ENCODE results near the gene PHF19. TPM values are rescaled to one million over a fixed set of nuclear protein-coding genes. Genes with fewer than 3 reads are reported as not detected.

The PHF19 gene
- total RNA-seq, 3 donors from 2014 or later: 59.2 to 75.1 (median 64.8) TPM

DNA sequence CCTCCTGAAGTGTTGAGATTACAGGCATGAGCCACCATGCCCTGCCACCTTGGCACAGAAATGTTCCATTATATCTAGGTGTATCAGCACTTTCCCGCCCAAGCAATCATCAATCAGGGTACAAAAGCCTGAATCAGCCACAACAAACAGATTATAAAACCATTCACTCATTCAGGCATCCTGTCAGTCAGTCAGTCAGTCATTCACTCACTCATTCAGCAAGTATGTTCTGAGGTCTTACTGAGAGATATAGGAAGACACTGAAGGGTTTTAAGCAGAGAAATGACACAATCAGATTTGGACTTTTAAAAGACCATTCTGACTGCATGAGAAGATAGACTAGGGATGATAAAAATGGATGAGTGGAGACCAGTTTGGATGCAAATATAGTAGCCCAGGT is 47.3 kb downstream of the PHF19 start:
- no peak for DNase-seq
- H3K27me3 Mint-ChIP-seq (ENCODE audit: low read depth): no peaks in the 10 kb centered on the region
- no peak overlapping the region for H3K4me3 Mint-ChIP-seq
- H3K9me3 Mint-ChIP-seq: no peaks in the 10 kb centered on the region
- no peak for ATAC-seq
- peaks cover 45% of the 10 kb centered on the region for H3K36me3 Mint-ChIP-seq (ENCODE audit: insufficient read depth)
- peaks cover 3% of the 10 kb centered on the region for H3K4me1 Mint-ChIP-seq (ENCODE audit: low read depth)

DNA sequence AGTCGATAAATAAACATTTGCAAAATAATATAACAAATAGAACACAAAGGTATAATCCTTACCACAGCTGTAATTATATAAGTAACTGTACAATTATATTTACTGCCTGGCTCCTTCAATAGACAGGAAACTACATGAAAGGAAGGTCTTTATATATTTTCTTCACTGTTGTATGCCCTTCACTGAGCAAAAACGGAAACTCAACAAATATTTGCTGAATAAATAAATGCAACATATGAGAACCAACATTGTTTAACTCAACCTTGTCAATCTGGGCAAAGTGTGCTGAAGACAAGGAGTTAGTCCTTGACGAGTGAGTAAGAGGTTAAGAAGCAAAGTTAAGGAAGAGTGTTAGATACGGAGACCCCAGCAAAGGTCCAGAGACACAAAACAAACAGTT is 56.9 kb downstream of the PHF19 start:
- H3K27me3 Mint-ChIP-seq (ENCODE audit: low read depth): no peaks in the 10 kb centered on the region
- no peak overlapping the region for H3K4me3 Mint-ChIP-seq
- no peak for ATAC-seq
- peaks cover 2% of the 10 kb centered on the region for H3K4me1 Mint-ChIP-seq (ENCODE audit: low read depth)
- H3K9me3 Mint-ChIP-seq: no peaks in the 10 kb centered on the region
- H3K36me3 Mint-ChIP-seq (ENCODE audit: insufficient read depth): peaks cover 59% of the 10 kb centered on the region
- DNase-seq: no peak

- no peak overlapping the region for H3K4me3 Mint-ChIP-seq
- no peak for DNase-seq
- H3K27me3 Mint-ChIP-seq (ENCODE audit: low read depth): no peaks in the 10 kb centered on the region
- H3K36me3 Mint-ChIP-seq (ENCODE audit: insufficient read depth): peaks cover 54% of the 10 kb centered on the region
- ATAC-seq: no peak
- no peaks in the 10 kb centered on the region for H3K9me3 Mint-ChIP-seq
- H3K4me1 Mint-ChIP-seq (ENCODE audit: low read depth): peaks cover 1% of the 10 kb centered on the region
Observed at GRCh38 chr9:120818595-120818994, 58.4 kb downstream of the PHF19 start.

- no peak for ATAC-seq
- H3K36me3 Mint-ChIP-seq (ENCODE audit: insufficient read depth): peaks cover 44% of the 10 kb centered on the region
Observed at GRCh38 chr9:120815075-120815474, 61.9 kb downstream of the PHF19 start.

GRCh38 chr9:120808931-120809330 is 68.1 kb downstream of the PHF19 start:
- H3K4me1 Mint-ChIP-seq (ENCODE audit: low read depth): peaks cover 1% of the 10 kb centered on the region
- no peak overlapping the region for H3K4me3 Mint-ChIP-seq
- no peaks in the 10 kb centered on the region for H3K27me3 Mint-ChIP-seq (ENCODE audit: low read depth)
- H3K36me3 Mint-ChIP-seq (ENCODE audit: insufficient read depth): peaks cover 26% of the 10 kb centered on the region
- no peak for DNase-seq
- peaks cover 39% of the 10 kb centered on the region for H3K9me3 Mint-ChIP-seq
- ATAC-seq: no peak

More at GRCh38 chr9:120815075-120815474, 61.9 kb downstream of the PHF19 start:
- peaks cover 5% of the 10 kb centered on the region for H3K9me3 Mint-ChIP-seq
- no peak for DNase-seq
- H3K27me3 Mint-ChIP-seq (ENCODE audit: low read depth): no peaks in the 10 kb centered on the region
- H3K4me1 Mint-ChIP-seq (ENCODE audit: low read depth): peaks cover 1% of the 10 kb centered on the region
- H3K4me3 Mint-ChIP-seq: no peak overlapping the region

DNA sequence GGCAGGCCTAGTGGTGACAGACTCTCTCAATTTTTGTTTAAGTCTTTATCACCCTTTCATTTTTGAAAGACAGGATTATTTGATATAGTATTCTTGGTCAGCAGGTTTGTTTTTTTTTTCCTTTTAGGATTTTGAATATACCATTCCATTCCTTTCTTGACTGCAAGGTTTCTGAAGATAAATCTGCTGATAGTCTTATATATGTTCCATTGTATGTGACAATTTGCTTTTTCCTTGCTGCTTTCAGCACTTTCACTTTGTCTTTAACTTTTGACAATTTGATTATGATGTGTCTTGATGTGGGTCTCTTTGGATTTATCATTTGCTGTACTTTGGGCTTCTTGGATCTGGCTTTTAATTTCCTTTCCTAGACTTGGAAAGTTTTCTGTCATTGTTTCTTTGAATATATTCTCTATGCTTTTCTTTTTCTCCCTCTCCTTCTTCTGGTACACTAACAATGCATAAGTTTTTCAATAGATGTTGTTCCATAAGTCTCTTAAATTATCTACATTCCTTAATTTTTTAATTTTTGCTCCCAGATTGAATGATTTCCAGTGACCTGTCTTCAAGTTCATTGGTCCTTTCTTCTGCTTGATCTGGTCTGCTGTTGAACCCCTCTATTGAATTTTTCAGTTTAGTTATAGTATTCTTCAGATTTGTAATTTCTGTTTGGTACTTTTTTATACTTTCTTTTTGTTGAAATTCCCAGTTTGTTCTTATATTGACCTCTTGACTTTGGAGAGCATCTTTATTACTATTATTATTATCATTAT is 69.2 kb downstream of the PHF19 start:
- no peaks in the 10 kb centered on the region for H3K4me1 Mint-ChIP-seq (ENCODE audit: low read depth)
- peaks cover 26% of the 10 kb centered on the region for H3K36me3 Mint-ChIP-seq (ENCODE audit: insufficient read depth)
- ATAC-seq: no peak
- H3K4me3 Mint-ChIP-seq: no peak overlapping the region
- H3K9me3 Mint-ChIP-seq: peaks cover 39% of the 10 kb centered on the region
- no peaks in the 10 kb centered on the region for H3K27me3 Mint-ChIP-seq (ENCODE audit: low read depth)
- no peak for DNase-seq

Other genes with a start within 250 kb of the PHF19 start
- gene MEGF9, start 162.7 kb downstream of the PHF19 start, total RNA-seq: 1 to 10 TPM; 3.1 to 4.2 (median 3.4) TPM
- gene FBXW2, start 83.8 kb downstream of the PHF19 start, total RNA-seq: 10 to 100 TPM; 66.7 to 72.7 (median 66.9) TPM
- gene PSMD5, start 34.3 kb downstream of the PHF19 start, total RNA-seq: 10 to 100 TPM; 64.3 to 75.9 (median 73.3) TPM
- 100 to 1,000 TPM; 256 to 343 (median 265) TPM for gene TRAF1, start 49.6 kb upstream of the PHF19 start, total RNA-seq
- gene C5, start 173.1 kb upstream of the PHF19 start, total RNA-seq: under 1 TPM; 0.11 to 0.27 (median 0.18) TPM
- gene CNTRL, start 197.8 kb upstream of the PHF19 start, total RNA-seq: 10 to 100 TPM; 45.4 to 48.6 (median 46.5) TPM

Data from activated T-cell treated with anti-CD3 and anti-CD28 coated beads, Interleukin-2, amount 50 U/mL, for 4 hours (primary cell).